H1 (cell line): ENCODE data around the gene TTLL9. TPM values are rescaled to one million over a fixed set of nuclear protein-coding genes. Genes with fewer than 3 reads are reported as not detected.

Experiments
- CTCF ChIA-PET: fragments of 300-600 bp; sonication (Branson Sonifier 250); formaldehyde crosslinking; loops from one replicate; lab custom pipeline; 2021; ENCODE audit not compliant: partially characterized antibody; lab: Charles Lee
- POLR2A ChIA-PET: fragments of 300-600 bp; sonication (Branson Sonifier 250); formaldehyde crosslinking; loops from one replicate; lab custom pipeline; 2021; ENCODE audit warnings: inconsistent platforms; ENCODE audit not compliant: partially characterized antibody; lab: Charles Lee
- DNase-seq, 2 experiments: peaks; one replicate each; pipeline versions ENCODE4 v3.0.0 to v3.0.0-alpha.2; 2010 to 2022; ENCODE audit warnings: low spot score in 2 of 2, low read depth in 1 of 2, mixed read lengths in 1 of 2
- FAIRE-seq: peaks from 2 replicates; lab custom pipeline; 2011; peaks lifted over from hg19 to GRCh38; lab: Jason Lieb, UNC
- H2AFZ ChIP-seq: 2 replicates; pipeline ENCODE4 v1.8.1; 2012; ENCODE audit warnings: low read length, inconsistent platforms
- H2AK5ac ChIP-seq: 2 replicates; pipeline ENCODE4 v1.6.1; 2013; ENCODE audit warnings: low read depth, low read length
- H2BK120ac ChIP-seq: replicated peaks from 2 replicates; pipeline ENCODE3; 2013; ENCODE audit warnings: low read depth, low read length, inconsistent platforms
- H2BK12ac ChIP-seq: 2 replicates; pipeline ENCODE4 v1.6.1; 2013; ENCODE audit warnings: low read depth, low read length
- H2BK15ac ChIP-seq: 2 replicates; pipeline ENCODE4 v1.6.1; 2013; ENCODE audit warnings: low read length
- H2BK20ac ChIP-seq: 2 replicates; pipeline ENCODE4 v1.6.1; 2013; ENCODE audit warnings: low read length
- H2BK5ac ChIP-seq: 2 replicates; pipeline ENCODE4 v1.6.1; 2013; ENCODE audit warnings: low read depth, low read length
- H3K14ac ChIP-seq: 2 replicates; pipeline ENCODE4 v1.6.1; 2013; ENCODE audit warnings: inconsistent platforms; ENCODE audit not compliant: insufficient read length
- H3K18ac ChIP-seq: 2 replicates; pipeline ENCODE4 v1.6.1; 2013; ENCODE audit warnings: low read length; ENCODE audit errors: extremely low read depth
- H3K23ac ChIP-seq: 2 replicates; pipeline ENCODE4 v1.6.1; 2013; ENCODE audit warnings: inconsistent platforms; ENCODE audit not compliant: insufficient read length
- H3K23me2 ChIP-seq: 2 replicates; pipeline ENCODE4 v1.6.1; 2013; ENCODE audit warnings: low read depth, low read length
- H3K27ac ChIP-seq: 2 replicates; pipeline ENCODE4 v1.6.1; 2011; ENCODE audit warnings: low read depth, low read length, inconsistent platforms
- H3K27me3 ChIP-seq, 4 experiments: replicated peaks in 1 of 4; 1 replicate in 1 of 4; 2 replicates in 3 of 4; pipeline versions ENCODE4 v1.6.1 to v1.8.1; 2011 to 2013; ENCODE audit warnings: low read length in 3 of 4, mild to moderate bottlenecking in 3 of 4, inconsistent platforms in 2 of 4, mixed read lengths in 2 of 4, moderate library complexity in 1 of 4; ENCODE audit not compliant: control insufficient read depth in 3 of 4, insufficient read depth in 3 of 4; ENCODE audit errors: extremely low read depth in 1 of 4
- H3K36me3 ChIP-seq, 4 experiments: 2 replicates each; pipeline versions ENCODE4 v1.6.1 to v1.8.1; 2011 to 2013; ENCODE audit warnings: mild to moderate bottlenecking in 4 of 4, low read length in 3 of 4, moderate library complexity in 2 of 4, control low read depth in 1 of 4, inconsistent platforms in 1 of 4; ENCODE audit not compliant: insufficient read depth in 4 of 4, control insufficient read depth in 2 of 4
- H3K4ac ChIP-seq: replicated peaks from 2 replicates; pipeline ENCODE3; 2013; ENCODE audit warnings: low read length, low read depth, mixed read lengths, inconsistent platforms; ENCODE audit not compliant: insufficient read length
- H3K4me1 ChIP-seq, 4 experiments: replicated peaks in 1 of 4; 1 replicate in 1 of 4; 2 replicates in 3 of 4; pipeline versions ENCODE4 v1.6.1 to v1.8.1; 2011 to 2013; ENCODE audit warnings: low read length in 3 of 4, inconsistent platforms in 2 of 4, mixed read lengths in 1 of 4; ENCODE audit not compliant: insufficient read depth in 4 of 4, control insufficient read depth in 3 of 4
- H3K4me2 ChIP-seq, 2 experiments: 2 replicates each; pipeline versions ENCODE4 v1.6.1 to v1.8.1; 2011 to 2013; ENCODE audit warnings: low read depth in 2 of 2, low read length in 2 of 2, control low read depth in 1 of 2, inconsistent platforms in 1 of 2, mild to moderate bottlenecking in 1 of 2; ENCODE audit not compliant: insufficient read depth in 1 of 2
- H3K4me3 ChIP-seq, 4 experiments: fragments of 200-600, 300-600 bp in 1 of 4; sonication (generic), shearing (Covaris generic), sonication (Bioruptor Twin) in 1 of 4; 2 replicates each; pipeline versions ENCODE4 v1.5.1 to v1.8.1; 2011 to 2016; ENCODE audit warnings: low read length in 4 of 4, low read depth in 3 of 4, control low read depth in 2 of 4, inconsistent platforms in 2 of 4, mild to moderate bottlenecking in 2 of 4, mixed read lengths in 1 of 4, moderate library complexity in 1 of 4; ENCODE audit not compliant: insufficient read depth in 2 of 4; ENCODE audit errors: extremely low read depth in 1 of 4
- H3K56ac ChIP-seq: replicated peaks from 2 replicates; pipeline ENCODE3; 2013; ENCODE audit warnings: low read depth, mild to moderate bottlenecking, mixed read lengths, low read length, inconsistent platforms; ENCODE audit not compliant: insufficient read length
- H3K79me1 ChIP-seq: 2 replicates; pipeline ENCODE4 v1.6.1; 2013; ENCODE audit warnings: low read depth, low read length, control low read depth
- H3K79me2 ChIP-seq, 2 experiments: 2 replicates each; pipeline versions ENCODE4 v1.6.1 to v1.8.1; 2012 to 2013; ENCODE audit warnings: low read length in 2 of 2, mild to moderate bottlenecking in 2 of 2, inconsistent platforms in 1 of 2; ENCODE audit not compliant: insufficient read depth in 2 of 2, control insufficient read depth in 1 of 2
- H3K9ac ChIP-seq, 4 experiments: replicated peaks in 1 of 4; 1 replicate in 1 of 4; 2 replicates in 3 of 4; pipeline versions ENCODE4 v1.6.1 to v1.8.1; 2011 to 2013; ENCODE audit warnings: low read depth in 3 of 4, low read length in 3 of 4, control low read depth in 2 of 4, mild to moderate bottlenecking in 2 of 4, moderate library complexity in 2 of 4, inconsistent platforms in 1 of 4; ENCODE audit errors: extremely low read depth in 1 of 4
- H3K9me3 ChIP-seq, 2 experiments: 2 replicates each; pipeline versions ENCODE4 v1.6.1 to v1.8.1; 2012 to 2013; ENCODE audit warnings: mild to moderate bottlenecking in 2 of 2, moderate library complexity in 2 of 2, control low read depth in 1 of 2, inconsistent platforms in 1 of 2, low read depth in 1 of 2, low read length in 1 of 2, mixed read lengths in 1 of 2; ENCODE audit not compliant: insufficient read depth in 2 of 2
- H4K20me1 ChIP-seq, 2 experiments: replicated peaks in 1 of 2; 2 replicates each; pipeline versions ENCODE3 to v1.8.1; 2011 to 2013; ENCODE audit warnings: inconsistent platforms in 2 of 2, low read length in 2 of 2, mild to moderate bottlenecking in 1 of 2; ENCODE audit not compliant: insufficient read depth in 2 of 2, control insufficient read depth in 1 of 2
- H4K5ac ChIP-seq: 2 replicates; pipeline ENCODE4 v1.6.1; 2013; ENCODE audit warnings: low read length, low read depth, mixed read lengths, inconsistent platforms; ENCODE audit not compliant: insufficient read length
- H4K8ac ChIP-seq: 2 replicates; pipeline ENCODE4 v1.8.0; 2013; ENCODE audit warnings: mild to moderate bottlenecking, moderate library complexity, low read length, inconsistent platforms; ENCODE audit not compliant: insufficient read depth; ENCODE audit errors: extremely low read depth
- H4K91ac ChIP-seq: replicated peaks from 2 replicates; pipeline ENCODE3; 2013; ENCODE audit warnings: low read length, mixed read lengths, inconsistent platforms; ENCODE audit not compliant: insufficient read length
- ATF3 ChIP-seq: IDR thresholded peaks from 2 replicates; pipeline ENCODE4 v1.6.1; 2011; ENCODE audit warnings: low read depth, mild to moderate bottlenecking, low read length; ENCODE audit not compliant: insufficient read depth
- BACH1 ChIP-seq: IDR thresholded peaks from 2 replicates; pipeline ENCODE4 v1.6.1; 2012; ENCODE audit warnings: low read length, improper control_type of control experiment
- RAD21 ChIP-seq, 2 experiments: IDR thresholded peaks in 1 of 2; conservative IDR thresholded peaks in 1 of 2; 2 replicates each; pipeline ENCODE4 v1.6.1; 2011; ENCODE audit warnings: low read depth in 2 of 2, low read length in 2 of 2, improper control_type of control experiment in 1 of 2, inconsistent platforms in 1 of 2, mild to moderate bottlenecking in 1 of 2, moderate library complexity in 1 of 2
- SAP30 ChIP-seq: fragments of 300-600 bp; sonication (generic); IDR thresholded peaks from 2 replicates; pipeline ENCODE4 v1.7.1; 2012; ENCODE audit warnings: low read length, moderate library complexity, mild to moderate bottlenecking, inconsistent platforms; ENCODE audit not compliant: insufficient read depth, insufficient replicate concordance
- SP1 ChIP-seq: IDR thresholded peaks from 2 replicates; pipeline ENCODE4 v1.6.1; 2011; ENCODE audit warnings: low read depth, low read length
- TAF1 ChIP-seq: IDR thresholded peaks from 2 replicates; pipeline ENCODE4 v1.6.1; 2011; ENCODE audit warnings: mild to moderate bottlenecking, low read depth, low read length
- WGBS, 2 experiments: shearing (Covaris generic) in 1 of 2; methylation state at CpG; one replicate each; pipeline versions ENCODE4 v1.1.6 to v1.1.7; 2013 to 2015; ENCODE audit warnings: low lambda C conversion rate in 2 of 2, mixed read lengths in 2 of 2, inconsistent platforms in 1 of 2, low coverage in 1 of 2, missing lambda C conversion rate in 1 of 2; ENCODE audit not compliant: insufficient replicate concordance in 2 of 2, insufficient coverage in 1 of 2, insufficient read length in 1 of 2; ENCODE audit errors: extremely low coverage in 1 of 2, missing lambda C conversion rate in 1 of 2; 5-methylcytosine and 5-hydroxymethylcytosine counted together
- polyA plus RNA-seq, 7 experiments: library from polyadenylated mRNA; depleted of rRNA in 3 of 7; stranded (reverse) in 5 of 7; unstranded in 2 of 7; fragments of >200 nt in 5 of 7; fragments of 200-250 nt in 2 of 7; gene quantifications; 1 replicate in 5 of 7; 2 replicates in 1 of 7; 4 replicates in 1 of 7; pipeline versions ENCODE4 v1.2.1 to v1.2.3, GENCODE V29; 2011 to 2013; ENCODE audit warnings: missing spikeins in 2 of 7, mixed read lengths in 2 of 7
- total RNA-seq: library from RNA; stranded (reverse); fragmentation: NEBNext Ultra II Directional; extraction: Animal tissue kit (Norgen Biotek cat#: 25700); gene quantifications from 2 replicates; pipeline ENCODE4 v1.2.1, GENCODE V29; 2021

The TTLL9 gene
- total and polyA plus RNA-seq, 2 of the 8 experiments (the other 6 are each of a cell fraction or from before 2014, with no cell fraction given) = 0.06 TPM; not detected in 1

GRCh38 chr20:31821427-31821826, 49.0 kb upstream of the TTLL9 start:
- H3K23me2 ChIP-seq = no peaks in the 10 kb centered on the region
- H3K23ac ChIP-seq = no peak overlapping the region
- H3K14ac ChIP-seq = no peak overlapping the region
- H4K91ac ChIP-seq = no peak overlapping the region
- H2BK120ac ChIP-seq = no peak overlapping the region
- 87% methylated on average over 5 of the region's 5 CpGs; no CpG with 5 or more reads in 1 of the 2 experiments for WGBS, 2 experiments
- H3K9ac ChIP-seq = no peak overlapping the region
- H3K27ac ChIP-seq = no peak overlapping the region
- H2AFZ ChIP-seq = no peak overlapping the region
- no peak overlapping the region for H3K56ac ChIP-seq
- H3K36me3 ChIP-seq = no peaks in the 10 kb centered on the region
- H2BK12ac ChIP-seq = no peak overlapping the region
- no peak for TF ChIP-seq SAP30
- TF ChIP-seq SP1 = no peak
- TF ChIP-seq TAF1 = no peak
- TF ChIP-seq RAD21 (IDR thresholded peaks at IDR 0.05 in 1 of 2, conservative IDR thresholded peaks at IDR 0.05 in 1 of 2; ENCODE audit: low read depth in 2 of 2, low read length in 2 of 2) = no peak
- no peak for TF ChIP-seq BACH1
- no peak for TF ChIP-seq ATF3
- H3K4me3 ChIP-seq = no peak overlapping the region
- FAIRE-seq (no peak), DNase-seq (no peak)
- POLR2A ChIA-PET = no interaction called here
- H3K4me1 ChIP-seq = peaks cover 0 to 8% (median 2%) of the 10 kb centered on the region in 4 experiments; a peak in 4 of 7 replicates
- no peaks in the 10 kb centered on the region for H3K79me1 ChIP-seq
- H2BK20ac ChIP-seq = no peak overlapping the region
- no peak overlapping the region for H2BK15ac ChIP-seq
- no peak overlapping the region for H2AK5ac ChIP-seq
- no peak overlapping the region for H3K4ac ChIP-seq
- H3K18ac ChIP-seq = no peak overlapping the region
- H3K27me3 ChIP-seq = no peaks in the 10 kb centered on the region
- no peak overlapping the region for H4K8ac ChIP-seq
- H4K5ac ChIP-seq = no peak overlapping the region
- no peak overlapping the region for H3K4me2 ChIP-seq
- H4K20me1 ChIP-seq = no peaks in the 10 kb centered on the region
- no peak overlapping the region for H2BK5ac ChIP-seq
- CTCF ChIA-PET = interaction anchor here (1.0 kb wide), 1 partner anchor 275 kb away, joined by 4 read pairs; no protein-coding TSS in a partner anchor
- no peaks in the 10 kb centered on the region for H3K9me3 ChIP-seq
- H3K79me2 ChIP-seq = no peaks in the 10 kb centered on the region
